Putamen (tissue), 1 donor: ENCODE measurements around the gene RNF220.
A peak's percentile ranks its signal among the peaks of the same experiment; 100 is the strongest.
"Not testable (repeated sequence)": the region's sequence is repeated elsewhere in the genome, so short reads cannot be mapped to it uniquely, and the experiment has no call there.

ENCODE experiments used
- DNase-seq: peaks from one replicate; pipeline ENCODE4 v3.0.0-alpha.2; 2016; ENCODE audit warnings: low spot score

RNF220 gene

DNA sequence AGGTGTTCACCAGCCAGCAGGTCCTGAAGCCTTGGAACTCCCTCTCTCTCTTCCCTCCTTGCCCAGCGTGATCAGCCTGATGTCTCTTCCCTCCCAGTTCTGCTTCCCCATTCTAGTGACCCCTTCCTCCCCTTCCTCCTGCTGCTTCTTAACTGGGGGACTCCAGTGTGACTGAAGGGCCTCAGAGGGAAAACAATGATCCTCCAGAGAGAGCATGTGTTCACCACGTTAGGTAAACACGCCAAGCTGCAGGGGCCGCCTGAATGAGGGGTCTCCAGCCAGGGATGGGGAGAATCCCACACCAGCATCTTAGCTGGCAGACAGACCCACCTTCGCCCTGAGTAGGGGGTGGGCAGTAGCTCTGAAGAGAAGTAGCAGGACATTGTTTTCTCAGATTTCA lies 144.5 kb downstream of the RNF220 start:
- no peak for DNase-seq

DNA sequence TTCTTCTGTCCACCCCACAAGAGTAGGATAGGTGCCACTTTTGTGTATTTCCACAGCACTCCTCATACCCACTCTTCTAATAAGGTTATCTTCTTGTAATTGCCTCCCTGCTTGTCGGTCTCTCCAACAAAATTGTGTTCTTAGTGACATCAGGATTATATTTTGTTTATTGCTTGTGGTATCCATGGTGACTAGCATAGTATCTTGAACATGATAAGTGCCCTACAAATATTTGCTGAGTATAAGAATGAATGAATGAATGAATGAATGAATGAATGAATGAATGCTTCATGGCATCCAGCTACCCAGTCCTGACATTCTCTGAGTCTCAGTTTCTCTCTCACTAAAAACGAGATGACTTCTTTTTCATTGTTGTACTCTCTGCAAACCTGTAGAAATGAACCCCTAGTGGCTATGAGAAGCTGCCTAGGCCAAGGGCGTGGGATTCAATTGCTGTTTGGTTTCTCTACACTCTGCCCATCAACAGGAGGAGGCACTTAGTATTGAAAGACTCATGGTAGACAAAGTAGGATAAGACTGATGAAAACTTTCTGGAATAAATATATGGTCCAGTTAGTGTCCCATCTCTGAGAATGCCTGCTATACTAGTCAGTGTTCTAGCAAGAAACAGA lies 148.2 kb downstream of the RNF220 start:
- DNase-seq: no peak

DNA sequence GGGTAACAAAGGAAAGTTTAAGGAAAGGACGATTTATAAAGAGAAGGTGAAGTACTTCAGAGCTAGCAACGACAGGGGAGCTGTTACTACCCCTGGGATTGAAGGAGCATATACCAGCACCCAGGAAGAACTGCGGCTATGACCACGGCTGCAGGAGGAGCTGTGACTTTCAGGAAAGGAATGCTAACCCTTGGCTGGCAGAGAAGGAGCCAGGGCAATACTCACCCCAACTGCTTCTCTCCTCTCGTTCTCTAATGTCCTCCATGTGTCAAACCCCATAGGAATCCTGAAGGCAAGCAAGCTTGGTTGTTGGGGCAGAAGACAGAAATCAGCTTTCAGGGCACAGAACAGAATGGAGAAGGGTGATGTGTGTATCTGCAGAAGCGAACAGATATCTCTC lies 148.7 kb downstream of the RNF220 start:
- DNase-seq: no peak

DNA sequence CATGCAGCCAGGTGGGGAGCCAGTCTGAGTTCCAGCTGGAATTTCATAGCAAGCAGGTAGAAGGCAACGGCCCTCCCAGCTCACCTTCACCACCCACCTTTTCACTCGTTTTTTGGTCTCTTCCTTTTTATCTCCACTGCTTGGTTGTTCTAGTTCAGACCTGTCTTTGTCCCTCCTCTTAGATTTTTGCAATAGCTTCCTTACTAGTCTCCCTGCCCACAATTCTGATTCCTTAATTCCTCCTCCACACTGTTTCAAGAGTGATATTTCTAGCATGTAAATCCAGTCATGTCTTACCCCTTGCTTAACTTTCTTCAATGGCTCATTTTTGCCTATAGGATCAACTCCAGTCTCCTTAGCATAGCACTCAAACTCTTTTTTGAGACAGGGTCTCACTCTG lies 149.7 kb downstream of the RNF220 start:
- DNase-seq: no peak

- no peak for DNase-seq
Measured at GRCh38 chr1:44557778-44558177, 152.7 kb downstream of the RNF220 start.

- no peak for DNase-seq
Measured at GRCh38 chr1:44558883-44559282, 153.8 kb downstream of the RNF220 start.

DNA sequence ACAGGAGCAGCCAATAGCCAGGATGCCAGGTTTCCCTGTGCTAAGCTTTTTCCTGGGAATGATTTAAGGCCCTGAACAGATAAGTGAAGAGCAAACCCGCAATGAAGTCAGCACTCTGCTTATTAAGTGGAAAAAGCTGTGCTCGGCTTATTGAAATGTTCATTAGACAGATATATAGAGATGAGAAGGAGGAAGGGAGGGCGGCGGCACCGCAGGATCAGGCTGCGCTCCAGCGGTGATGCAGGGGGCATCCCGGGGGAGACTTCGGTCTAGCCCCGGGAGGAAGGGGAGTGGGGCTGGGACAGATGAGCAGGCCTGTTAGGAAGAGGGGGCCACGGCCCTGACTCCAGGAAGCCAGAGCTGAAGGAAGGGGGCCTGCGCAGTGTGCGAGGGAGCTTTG lies 154.3 kb downstream of the RNF220 start:
- DNase-seq: no peak

DNA sequence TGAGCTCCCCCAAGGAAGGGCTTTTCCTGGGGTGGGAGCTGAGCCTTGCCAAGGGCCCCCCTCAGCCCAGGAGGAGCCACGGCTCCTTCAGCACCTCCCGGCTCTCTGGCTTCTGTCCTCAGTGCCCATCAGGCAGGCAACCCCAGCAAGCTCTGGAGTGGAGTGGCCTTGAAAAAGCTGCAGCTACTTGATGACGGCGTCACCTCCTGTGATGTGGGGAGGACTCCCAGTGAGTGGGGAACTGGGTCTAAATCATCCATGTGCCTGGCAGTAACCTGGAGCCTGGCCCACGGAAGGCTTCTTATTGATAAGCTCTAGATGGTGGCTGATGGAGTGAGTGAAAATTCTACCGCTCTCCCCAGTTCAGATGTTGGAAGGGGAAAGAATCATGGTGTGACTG lies 154.9 kb downstream of the RNF220 start:
- DNase-seq: no peak

DNA sequence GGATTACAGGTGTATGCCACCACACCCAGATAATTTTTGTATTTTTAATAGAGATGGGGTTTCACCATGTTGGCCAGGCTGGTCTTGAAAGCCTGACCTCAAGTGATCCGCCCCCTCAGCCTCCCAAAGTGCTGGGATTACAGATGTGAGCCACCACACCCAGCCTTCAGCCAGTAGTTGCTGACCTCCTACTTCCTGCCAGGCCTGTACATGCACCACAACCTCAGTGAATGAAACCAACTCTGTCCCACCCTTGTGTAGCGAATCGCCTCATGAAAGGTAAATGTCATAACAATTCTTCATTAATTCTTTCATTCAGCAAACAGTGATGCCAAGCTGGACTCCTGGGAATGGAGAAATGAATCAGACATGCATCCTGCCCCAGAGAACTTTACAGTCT lies 155.6 kb downstream of the RNF220 start:
- DNase-seq: not testable (repeated sequence)

GRCh38 chr1:44565259-44565750 lies 160.2 kb downstream of the RNF220 start:
- no peak for DNase-seq

DNA sequence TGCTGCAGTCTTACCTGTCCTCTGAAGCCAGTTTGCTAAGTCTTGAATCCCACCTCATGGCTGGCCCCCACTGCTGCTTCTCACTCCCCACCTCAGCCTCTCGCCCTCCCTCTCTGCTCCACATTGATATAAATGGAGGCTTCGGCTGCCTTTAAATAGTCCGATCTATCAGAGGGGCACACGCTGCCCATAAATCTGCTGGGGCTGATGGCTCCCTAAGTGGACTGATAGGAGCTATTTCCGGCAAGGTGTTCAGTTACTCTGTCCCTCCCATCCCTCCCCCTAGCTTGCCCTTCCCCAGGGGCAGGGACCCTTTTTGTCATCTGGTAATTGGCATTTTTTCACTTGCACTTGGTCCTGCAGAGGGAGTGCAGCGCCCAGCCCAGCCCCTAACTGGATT lies 160.8 kb downstream of the RNF220 start:
- DNase-seq: no peak

GRCh38 chr1:44566281-44567046 lies 161.4 kb downstream of the RNF220 start:
- DNase-seq: no peak

DNA sequence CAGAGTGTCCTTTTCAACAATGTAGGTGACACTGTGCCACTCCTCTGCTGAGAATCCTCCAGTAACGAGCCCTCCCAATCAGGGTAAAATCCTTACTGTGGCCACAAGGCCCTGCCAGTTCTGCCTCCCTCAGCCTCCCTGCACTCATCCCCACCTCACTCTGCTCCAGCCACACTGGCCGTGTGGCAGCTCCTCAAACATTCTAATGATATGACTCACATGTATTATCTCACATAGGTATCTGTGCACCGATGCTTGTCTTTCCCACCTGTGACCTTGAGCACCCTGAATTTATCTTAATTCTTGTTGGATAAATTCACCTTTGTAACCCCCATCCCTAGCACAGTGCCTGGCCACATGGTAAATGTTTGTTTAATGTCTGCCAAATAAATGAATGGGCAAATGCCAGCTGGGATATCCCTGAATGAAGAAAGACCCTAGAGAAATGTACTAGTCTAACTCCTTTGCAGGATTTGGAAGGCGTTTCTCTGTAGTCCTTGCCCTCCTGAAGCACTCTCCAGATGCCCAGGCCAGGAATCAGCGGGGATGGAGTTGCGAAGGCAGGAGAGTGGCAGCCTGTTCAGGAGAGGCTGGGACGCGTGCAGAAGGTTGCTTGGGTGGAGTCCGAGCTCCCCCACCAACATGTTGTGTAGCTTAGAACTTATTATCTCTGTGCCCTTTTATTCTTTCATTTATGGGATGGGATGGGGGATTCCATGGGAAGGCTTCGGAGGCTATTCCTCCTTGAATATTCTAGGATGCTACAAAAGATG lies 163.3 kb downstream of the RNF220 start:
- no peak for DNase-seq

GRCh38 chr1:44569491-44569890 lies 164.4 kb downstream of the RNF220 start:
- DNase-seq: no peak

DNA sequence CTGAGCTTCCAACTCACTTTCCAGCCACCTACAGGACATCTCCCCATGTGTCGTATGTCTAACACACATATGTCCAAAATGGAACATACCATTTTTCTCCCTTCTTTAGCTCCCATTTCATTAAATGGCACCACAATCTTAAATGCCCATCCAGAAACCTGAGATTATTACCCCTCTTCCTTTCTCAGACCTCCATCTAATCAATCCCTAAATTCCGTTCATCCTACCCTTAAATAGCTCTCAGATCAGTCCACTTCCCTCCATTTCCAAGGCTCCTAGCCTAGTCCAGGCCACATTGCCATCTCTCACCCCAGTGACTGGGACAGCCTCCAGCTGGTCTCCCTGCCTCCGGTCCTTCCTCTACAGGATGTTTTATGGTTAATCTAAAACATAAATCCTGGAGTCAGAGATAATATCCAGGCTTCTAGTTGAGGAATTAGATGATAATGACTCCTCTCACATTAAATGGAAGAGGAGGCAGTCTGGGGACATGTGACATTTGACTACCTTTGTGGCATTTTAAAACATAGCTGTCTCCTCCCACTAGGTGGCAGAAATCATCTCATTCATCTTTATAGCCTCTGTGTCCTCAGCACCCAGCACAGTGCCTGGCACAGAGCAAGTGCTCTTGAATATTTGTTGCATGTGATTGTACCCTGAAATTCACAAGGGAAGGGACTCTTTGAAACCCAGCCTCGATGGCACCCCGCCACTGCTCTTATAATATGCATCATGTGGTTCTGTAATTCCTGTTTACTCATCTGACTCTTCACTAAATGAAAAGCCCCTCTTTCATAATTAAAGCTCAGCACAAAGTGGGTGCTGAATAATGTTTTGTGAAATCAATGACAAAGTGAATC lies 166.9 kb downstream of the RNF220 start:
- DNase-seq: peak; percentile 48

- no peak for DNase-seq
Measured at GRCh38 chr1:44572572-44572879, 167.5 kb downstream of the RNF220 start.

DNA sequence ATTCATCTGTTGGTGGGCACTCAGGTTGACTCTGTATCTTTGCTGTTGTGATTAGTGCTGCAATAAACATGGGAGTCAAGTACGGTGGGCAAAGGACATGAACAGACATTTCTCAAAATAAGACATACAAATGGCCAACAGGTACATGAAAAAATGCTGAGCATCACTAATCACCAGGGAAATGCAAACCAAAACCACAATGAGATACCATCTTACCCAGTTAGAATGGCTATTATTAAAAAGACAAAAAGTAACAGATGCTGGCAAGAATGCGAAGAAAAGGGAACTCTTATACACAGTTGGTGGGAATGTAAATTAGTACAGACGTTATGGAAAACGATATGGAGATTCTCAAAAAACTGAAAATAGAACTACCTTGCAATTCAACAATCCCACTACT lies 170.3 kb downstream of the RNF220 start:
- no peak for DNase-seq

GRCh38 chr1:44576456-44577150 lies 171.5 kb downstream of the RNF220 start:
- peak; percentile 87 for DNase-seq

GRCh38 chr1:44581205-44581604 lies 176.2 kb downstream of the RNF220 start:
- no peak for DNase-seq

DNA sequence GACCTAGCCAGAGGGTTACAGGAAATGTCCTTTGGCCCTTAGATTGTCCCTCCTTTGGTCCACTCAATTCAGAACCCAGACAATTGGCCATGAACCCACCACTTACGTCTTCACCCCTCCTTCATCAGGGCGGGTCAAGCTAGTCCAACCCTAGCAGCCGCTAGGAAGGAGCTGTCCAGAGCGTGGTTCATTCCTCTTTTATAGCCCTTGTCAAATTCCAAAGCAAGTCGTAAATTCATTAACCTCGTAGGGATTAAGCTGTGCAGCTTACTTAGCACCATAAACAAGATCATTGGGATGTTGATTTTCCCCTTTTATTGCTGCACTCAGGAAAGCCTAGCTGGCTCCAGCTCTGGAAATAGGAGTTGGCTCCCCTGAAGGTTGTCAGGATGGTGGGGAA lies 179.1 kb downstream of the RNF220 start:
- DNase-seq: no peak

- no peak for DNase-seq
Measured at GRCh38 chr1:44585315-44585920, 180.4 kb downstream of the RNF220 start.
